ENCODE results near the gene CDSN. TPM values are rescaled to one million over a fixed set of nuclear protein-coding genes. Genes with fewer than 3 reads are reported as not detected.

Gene CDSN
- total RNA-seq, 4 donors from 2014 or later: not detected

- H3K4me1 ChIP-seq: peaks cover 13 to 33% (median 32%) of the 10 kb centered on the region in 4 donors
- no peak overlapping the region for H3K4me3 ChIP-seq
- H3K36me3 ChIP-seq: peaks cover 0 to 21% (median 9%) of the 10 kb centered on the region in 4 donors
- H3K27me3 ChIP-seq: peaks cover 0 to 7% (median 0%) of the 10 kb centered on the region in 4 donors
- TF ChIP-seq EP300 (IDR thresholded peaks at IDR 0.05) (no peak), POLR2AphosphoS5 (IDR thresholded peaks at IDR 0.05) (no peak), POLR2A (IDR thresholded peaks at IDR 0.05; ENCODE audit: low read depth) (no peak), CTCF (IDR thresholded peaks at IDR 0.05) (no peak)
- no peak for DNase-seq (ENCODE audit: extremely low spot score)
- H3K9me3 ChIP-seq: no peaks in the 10 kb centered on the region
- intact Hi-C loops (cut with DNase I): loop anchor here (2.0 kb wide), 1 partner anchor 227 kb away; no protein-coding TSS in a partner anchor
- WGBS: 41% methylated on average over 4 of the region's 4 CpGs
- H3K27ac ChIP-seq (replicated peaks in 1 of 4): no peak overlapping the region
Observed at GRCh38 chr6:31139599-31139998, 19.4 kb upstream of the CDSN start.

GRCh38 chr6:31138982-31139381 is 18.7 kb upstream of the CDSN start, which contains the start of gene PSORS1C2:
Gene PSORS1C2 (minus strand): TSS chr6:31139066. CDS start chr6:31139026, 40 bp downstream.
- Histone ChIP-seq H3K4me3 (peak within 1 kb of the TSS in 1 of 4 donors; percentile 28), H3K4me1 (peaks cover 13 to 33% (median 32%) of the 10 kb centered on the region in 4 donors), H3K36me3 (peaks cover 0 to 14% (median 5%) of the 10 kb centered on the region in 4 donors), H3K27ac (replicated peaks in 1 of 4) (no peak within 1 kb of the TSS), H3K27me3 (peaks cover 0 to 7% (median 0%) of the 10 kb centered on the region in 4 donors), H3K9me3 (no peaks in the 10 kb centered on the region)
- no peak for TF ChIP-seq POLR2A (IDR thresholded peaks at IDR 0.05; ENCODE audit: low read depth)
- no peak for TF ChIP-seq POLR2AphosphoS5 (IDR thresholded peaks at IDR 0.05)
- no peak for TF ChIP-seq EP300 (IDR thresholded peaks at IDR 0.05)
- TF ChIP-seq CTCF (IDR thresholded peaks at IDR 0.05): no peak
- 94% methylated on average over 4 of the region's 4 CpGs for WGBS
- intact Hi-C loops (cut with DNase I): loop anchor here (2.0 kb wide), 1 partner anchor 228 kb away; no protein-coding TSS in a partner anchor
- no peak for DNase-seq (ENCODE audit: extremely low spot score)

GRCh38 chr6:31135710-31136109 is 15.5 kb upstream of the CDSN start:
- Histone ChIP-seq H3K27ac (replicated peaks in 1 of 4) (no peak overlapping the region), H3K4me3 (no peak overlapping the region), H3K4me1 (peaks cover 7 to 21% (median 16%) of the 10 kb centered on the region in 4 donors), H3K27me3 (peaks cover 0 to 7% (median 0%) of the 10 kb centered on the region in 4 donors), H3K9me3 (no peaks in the 10 kb centered on the region), H3K36me3 (no peaks in the 10 kb centered on the region)
- intact Hi-C loops (cut with DNase I): loop anchor here (2.0 kb wide), 1 partner anchor 57 kb away; no protein-coding TSS in a partner anchor
- TF ChIP-seq EP300 (IDR thresholded peaks at IDR 0.05): no peak
- TF ChIP-seq CTCF (IDR thresholded peaks at IDR 0.05): no peak
- no peak for TF ChIP-seq POLR2AphosphoS5 (IDR thresholded peaks at IDR 0.05)
- TF ChIP-seq POLR2A (IDR thresholded peaks at IDR 0.05; ENCODE audit: low read depth): no peak
- 82% methylated on average over 10 of the region's 10 CpGs for WGBS
- no peak for DNase-seq (ENCODE audit: extremely low spot score)

GRCh38 chr6:31132806-31133205 is 12.6 kb upstream of the CDSN start:
- no peaks in the 10 kb centered on the region for H3K36me3 ChIP-seq
- 64% methylated on average over 6 of the region's 6 CpGs for WGBS
- DNase-seq (ENCODE audit: extremely low spot score): no peak
- no peaks in the 10 kb centered on the region for H3K9me3 ChIP-seq
- no peak overlapping the region for H3K27ac ChIP-seq (replicated peaks in 1 of 4)
- H3K4me1 ChIP-seq: peaks cover 4 to 8% (median 8%) of the 10 kb centered on the region in 4 donors
- H3K4me3 ChIP-seq: no peak overlapping the region
- no peaks in the 10 kb centered on the region for H3K27me3 ChIP-seq
- intact Hi-C loops (cut with DNase I): no loop called here
- TF ChIP-seq EP300 (IDR thresholded peaks at IDR 0.05) (no peak), CTCF (IDR thresholded peaks at IDR 0.05) (no peak), POLR2A (IDR thresholded peaks at IDR 0.05; ENCODE audit: low read depth) (no peak), POLR2AphosphoS5 (IDR thresholded peaks at IDR 0.05) (no peak)

- intact Hi-C loops (cut with DNase I): no loop called here
- no peak for DNase-seq (ENCODE audit: extremely low spot score)
Observed at GRCh38 chr6:31131595-31131994, 11.3 kb upstream of the CDSN start.

More at GRCh38 chr6:31131595-31131994, 11.3 kb upstream of the CDSN start:
- Histone ChIP-seq H3K27ac (replicated peaks in 1 of 4) (no peak overlapping the region), H3K27me3 (no peaks in the 10 kb centered on the region), H3K4me3 (no peak overlapping the region), H3K4me1 (peaks cover 0 to 2% (median under 1%) of the 10 kb centered on the region in 4 donors), H3K9me3 (no peaks in the 10 kb centered on the region), H3K36me3 (no peaks in the 10 kb centered on the region)
- 89% methylated on average over 3 of the region's 3 CpGs for WGBS
- TF ChIP-seq EP300 (IDR thresholded peaks at IDR 0.05) (no peak), POLR2A (IDR thresholded peaks at IDR 0.05; ENCODE audit: low read depth) (no peak), POLR2AphosphoS5 (IDR thresholded peaks at IDR 0.05) (no peak), CTCF (IDR thresholded peaks at IDR 0.05) (no peak)

Data from esophagus muscularis mucosa (tissue), 4 donors.